HepG2 (cell line): ENCODE results near the gene RHOT1.
"Not testable (repeated sequence)": the region's sequence is repeated elsewhere in the genome, so short reads cannot be mapped to it uniquely, and the experiment has no call there.

Experiments
- AHDC1 ChIP-seq: sonication (generic); formaldehyde crosslinking; IDR thresholded peaks from 2 replicates; pipeline ENCODE4 v1.5.1; 2020; ENCODE audit warnings: mild to moderate bottlenecking, missing genetic modification reagents, borderline replicate concordance
- ARID2 ChIP-seq: sonication (generic); formaldehyde crosslinking; IDR thresholded peaks from 2 replicates; pipeline ENCODE4 v1.8.1; 2022; ENCODE audit warnings: mild to moderate bottlenecking, missing genetic modification reagents, borderline replicate concordance
- CBX2 ChIP-seq, 2 experiments: fragments of 200-600 bp in 1 of 2; sonication (generic); formaldehyde crosslinking in 1 of 2; IDR thresholded peaks; 2 replicates each; pipeline versions ENCODE4 v1.7.0 to v1.8.1; 2018 to 2022; ENCODE audit warnings: low read depth in 2 of 2, low read length in 1 of 2, mild to moderate bottlenecking in 1 of 2, missing genetic modification reagents in 1 of 2
- DPF2 ChIP-seq: sonication (generic); formaldehyde crosslinking; IDR thresholded peaks from 2 replicates; pipeline ENCODE4 v1.4.0; 2020; ENCODE audit warnings: mild to moderate bottlenecking, low read depth, missing genetic modification reagents, borderline replicate concordance
- KMT2A ChIP-seq: sonication (generic); formaldehyde crosslinking; IDR thresholded peaks from 2 replicates; pipeline ENCODE4 v1.4.0; 2020; ENCODE audit warnings: missing genetic modification reagents
- NFIC ChIP-seq: IDR thresholded peaks from 2 replicates; pipeline ENCODE4 v1.6.1; 2012; ENCODE audit warnings: mild to moderate bottlenecking, low read length, inconsistent platforms
- NR3C1 ChIP-seq: sonication (generic); formaldehyde crosslinking; IDR thresholded peaks from 2 replicates; pipeline ENCODE4 v1.4.0; 2020; ENCODE audit warnings: missing genetic modification reagents
- RNF2 ChIP-seq: fragments of 450-650 bp; conservative IDR thresholded peaks from 2 replicates; pipeline ENCODE4 v1.6.1; 2016; ENCODE audit warnings: low read depth
- SMAD3 ChIP-seq: sonication (generic); formaldehyde crosslinking; IDR thresholded peaks from 2 replicates; pipeline ENCODE4 v1.4.0; 2020; ENCODE audit warnings: missing genetic modification reagents
- ZC3H13 ChIP-seq: sonication (generic); formaldehyde crosslinking; IDR thresholded peaks from 2 replicates; pipeline ENCODE4 v1.8.1; 2023; ENCODE audit warnings: mild to moderate bottlenecking, missing genetic modification reagents, moderate library complexity
- ZNF382 ChIP-seq: sonication (generic); formaldehyde crosslinking; IDR thresholded peaks from 2 replicates; pipeline ENCODE4 v1.5.0; 2020; ENCODE audit warnings: missing genetic modification reagents, mild to moderate bottlenecking, borderline replicate concordance
- TF ChIP-seq, protein P1 (sequence below): sonication (generic); formaldehyde crosslinking; IDR thresholded peaks from 2 replicates; pipeline ENCODE4 v1.5.0; 2020; ENCODE audit warnings: mild to moderate bottlenecking, missing genetic modification reagents, moderate library complexity
- TF ChIP-seq, protein P2 (sequence below): sonication (generic); formaldehyde crosslinking; IDR thresholded peaks from 2 replicates; pipeline ENCODE4 v1.4.0; 2020; ENCODE audit warnings: missing genetic modification reagents

GRCh38 chr17:32115546-32115945 lies 26.8 kb upstream of the RHOT1 start:
- not testable (repeated sequence) for TF ChIP-seq DPF2 (CRISPR knock-in tag); SMAD3 (CRISPR knock-in tag); CBX2 (IDR thresholded peaks at IDR 0.05; ENCODE audit: low read depth, low read length); CBX2 (CRISPR knock-in tag; IDR thresholded peaks at IDR 0.05; ENCODE audit: low read depth); NR3C1 (CRISPR knock-in tag); RNF2; ARID2 (CRISPR knock-in tag); AHDC1 (CRISPR knock-in tag); ZC3H13; ZNF382 (CRISPR knock-in tag); NFIC; KMT2A (CRISPR knock-in tag)
- TF ChIP-seq, protein P1, sequence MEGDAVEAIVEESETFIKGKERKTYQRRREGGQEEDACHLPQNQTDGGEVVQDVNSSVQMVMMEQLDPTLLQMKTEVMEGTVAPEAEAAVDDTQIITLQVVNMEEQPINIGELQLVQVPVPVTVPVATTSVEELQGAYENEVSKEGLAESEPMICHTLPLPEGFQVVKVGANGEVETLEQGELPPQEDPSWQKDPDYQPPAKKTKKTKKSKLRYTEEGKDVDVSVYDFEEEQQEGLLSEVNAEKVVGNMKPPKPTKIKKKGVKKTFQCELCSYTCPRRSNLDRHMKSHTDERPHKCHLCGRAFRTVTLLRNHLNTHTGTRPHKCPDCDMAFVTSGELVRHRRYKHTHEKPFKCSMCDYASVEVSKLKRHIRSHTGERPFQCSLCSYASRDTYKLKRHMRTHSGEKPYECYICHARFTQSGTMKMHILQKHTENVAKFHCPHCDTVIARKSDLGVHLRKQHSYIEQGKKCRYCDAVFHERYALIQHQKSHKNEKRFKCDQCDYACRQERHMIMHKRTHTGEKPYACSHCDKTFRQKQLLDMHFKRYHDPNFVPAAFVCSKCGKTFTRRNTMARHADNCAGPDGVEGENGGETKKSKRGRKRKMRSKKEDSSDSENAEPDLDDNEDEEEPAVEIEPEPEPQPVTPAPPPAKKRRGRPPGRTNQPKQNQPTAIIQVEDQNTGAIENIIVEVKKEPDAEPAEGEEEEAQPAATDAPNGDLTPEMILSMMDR (CRISPR knock-in tag): not testable (repeated sequence)
- TF ChIP-seq, protein P2, sequence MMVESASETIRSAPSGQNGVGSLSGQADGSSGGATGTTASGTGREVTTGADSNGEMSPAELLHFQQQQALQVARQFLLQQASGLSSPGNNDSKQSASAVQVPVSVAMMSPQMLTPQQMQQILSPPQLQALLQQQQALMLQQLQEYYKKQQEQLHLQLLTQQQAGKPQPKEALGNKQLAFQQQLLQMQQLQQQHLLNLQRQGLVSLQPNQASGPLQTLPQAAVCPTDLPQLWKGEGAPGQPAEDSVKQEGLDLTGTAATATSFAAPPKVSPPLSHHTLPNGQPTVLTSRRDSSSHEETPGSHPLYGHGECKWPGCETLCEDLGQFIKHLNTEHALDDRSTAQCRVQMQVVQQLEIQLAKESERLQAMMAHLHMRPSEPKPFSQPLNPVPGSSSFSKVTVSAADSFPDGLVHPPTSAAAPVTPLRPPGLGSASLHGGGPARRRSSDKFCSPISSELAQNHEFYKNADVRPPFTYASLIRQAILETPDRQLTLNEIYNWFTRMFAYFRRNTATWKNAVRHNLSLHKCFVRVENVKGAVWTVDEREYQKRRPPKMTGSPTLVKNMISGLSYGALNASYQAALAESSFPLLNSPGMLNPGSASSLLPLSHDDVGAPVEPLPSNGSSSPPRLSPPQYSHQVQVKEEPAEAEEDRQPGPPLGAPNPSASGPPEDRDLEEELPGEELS (CRISPR knock-in tag): not testable (repeated sequence)
